OCI-M2 (cell line): ENCODE results near the gene TMEM186.
"Not testable (repeated sequence)": the region's sequence is repeated elsewhere in the genome, so short reads cannot be mapped to it uniquely, and the experiment has no call there.

Experiments used
- DNase-seq: peaks from one replicate; lab custom pipeline; 2025; ENCODE audit not compliant: unreplicated experiment; lab: John Stamatoyannopoulos, UW

TMEM186 gene

GRCh38 chr16:8814095-8814806 is 16.8 kb upstream of the TMEM186 start:
- no peak for DNase-seq

- DNase-seq = no peak
Observed at GRCh38 chr16:8812162-8812843, 14.9 kb upstream of the TMEM186 start.

DNA sequence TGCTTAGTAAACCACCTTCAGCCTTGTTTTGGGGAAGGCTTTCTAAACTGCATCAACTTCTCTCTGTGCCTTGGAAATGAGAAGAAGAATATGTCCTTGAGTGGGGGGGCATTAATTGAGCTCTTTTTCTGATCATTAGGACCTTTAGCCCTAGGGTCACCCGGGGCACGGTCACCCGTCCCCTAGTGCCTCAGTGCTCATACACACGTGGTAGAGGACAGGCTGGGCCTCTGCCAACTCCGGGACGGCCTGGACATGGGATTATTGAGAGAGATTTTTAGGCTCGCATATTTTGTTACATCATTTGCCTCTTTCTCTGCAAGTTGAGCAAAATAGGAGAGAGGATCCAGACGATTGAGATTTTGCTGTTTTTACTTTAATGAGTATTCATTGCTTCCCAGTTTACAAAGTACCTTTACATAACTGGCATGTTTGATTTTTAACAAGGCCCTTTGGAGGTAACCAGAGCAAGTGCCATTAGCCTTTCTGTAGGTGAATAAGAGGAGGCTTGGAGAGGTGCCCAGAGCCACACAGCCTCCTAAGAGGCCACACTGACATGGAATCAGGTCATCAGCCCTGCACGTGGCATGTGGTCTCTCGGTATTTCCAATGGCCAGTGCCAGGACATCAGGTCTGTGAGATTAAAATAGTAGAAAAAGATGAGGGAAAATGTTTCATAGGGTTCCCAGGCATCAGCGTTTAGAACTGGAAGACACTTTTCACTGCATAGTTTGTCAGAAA is 11.3 kb upstream of the TMEM186 start:
- no peak for DNase-seq

DNA sequence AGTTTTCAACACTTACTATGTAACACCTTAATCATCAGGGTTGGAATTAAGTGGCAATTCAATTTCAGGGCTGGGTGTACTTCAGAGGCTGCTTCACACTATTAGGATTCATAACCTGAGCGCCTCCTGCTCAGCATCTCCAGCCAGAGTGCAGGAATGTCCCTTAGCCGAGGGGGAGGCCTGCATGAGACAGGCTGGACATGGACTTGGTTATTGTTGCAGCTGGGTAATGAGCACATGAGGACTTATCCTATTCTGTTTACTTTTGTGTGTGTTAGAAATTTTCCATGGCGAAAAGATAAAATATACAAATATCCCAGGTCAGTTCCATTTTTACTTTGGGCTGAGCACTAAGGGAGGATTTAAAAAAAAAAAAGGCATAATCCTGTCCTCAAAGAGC is 10.6 kb upstream of the TMEM186 start:
- no peak for DNase-seq

DNA sequence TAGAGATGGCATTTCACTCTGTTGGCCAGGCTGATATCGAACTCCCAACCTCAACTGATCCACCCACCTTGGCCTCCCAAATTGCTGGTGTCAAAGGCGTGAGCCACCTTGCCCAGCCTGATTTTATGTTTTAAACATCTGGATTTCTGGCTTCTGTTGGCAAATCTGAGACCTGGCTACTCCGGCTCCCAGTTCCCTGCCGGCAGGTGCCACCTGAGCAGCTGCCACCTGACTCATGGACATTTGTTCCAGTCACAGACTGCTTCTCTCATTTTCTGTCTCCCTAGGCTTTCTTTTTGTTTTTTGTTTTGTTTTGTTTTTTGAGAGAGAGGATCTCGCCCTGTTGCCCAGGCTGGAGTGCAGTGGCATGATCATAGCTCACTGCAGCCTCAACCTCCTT is 9.8 kb upstream of the TMEM186 start:
- no peak for DNase-seq

DNA sequence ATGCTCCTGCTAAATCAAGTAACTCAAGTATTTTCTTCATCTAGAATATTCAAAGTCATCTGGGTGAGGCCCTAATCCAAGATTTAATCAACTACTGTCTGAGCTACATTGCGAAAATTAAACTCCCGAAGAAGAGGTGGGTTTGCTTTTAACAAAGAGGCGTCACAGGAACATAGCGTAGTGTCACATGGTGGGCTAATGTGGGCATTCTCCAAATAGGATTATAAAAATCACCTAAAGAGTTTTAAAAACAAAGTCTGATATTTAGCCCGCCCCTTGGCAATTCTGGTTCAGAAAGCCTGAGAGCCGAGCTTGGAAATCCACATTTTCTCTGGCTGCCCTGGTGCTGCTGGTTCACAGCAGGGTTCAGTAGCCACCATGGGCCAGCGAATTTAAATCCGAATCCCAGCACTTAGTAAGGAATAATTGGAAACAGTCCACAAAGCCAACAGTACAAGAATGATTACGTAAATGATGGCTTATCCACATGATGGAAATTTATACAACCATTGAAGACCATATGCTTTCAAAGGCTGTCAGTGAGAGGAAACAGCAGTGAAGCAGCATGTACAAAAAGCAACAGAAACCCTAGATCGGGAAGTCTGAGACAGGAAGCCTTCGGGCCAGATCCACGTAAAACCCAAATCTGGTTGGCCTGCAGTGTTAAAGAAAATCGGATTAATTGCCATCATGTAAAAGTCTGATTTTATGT is 9.0 kb upstream of the TMEM186 start:
- no peak for DNase-seq

DNA sequence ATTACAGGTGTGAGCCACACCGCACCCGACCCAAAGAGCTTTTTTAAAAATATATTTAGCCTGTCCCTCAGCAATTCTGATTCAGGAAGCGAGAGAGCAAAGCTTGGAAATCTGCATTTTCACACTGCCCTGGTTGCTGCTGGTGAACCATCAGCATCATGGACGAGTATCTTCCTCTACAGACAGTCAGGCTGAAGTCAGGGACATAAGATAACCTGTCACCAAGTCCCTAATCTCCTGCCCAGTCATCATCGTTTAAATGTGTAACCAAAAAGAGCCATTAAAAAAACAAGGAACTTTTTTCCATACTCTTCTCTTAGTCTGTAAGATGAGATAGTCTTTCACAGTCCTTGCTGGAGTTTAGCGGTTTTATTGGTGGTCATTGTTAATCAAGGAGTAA is 6.9 kb upstream of the TMEM186 start:
- no peak for DNase-seq

DNA sequence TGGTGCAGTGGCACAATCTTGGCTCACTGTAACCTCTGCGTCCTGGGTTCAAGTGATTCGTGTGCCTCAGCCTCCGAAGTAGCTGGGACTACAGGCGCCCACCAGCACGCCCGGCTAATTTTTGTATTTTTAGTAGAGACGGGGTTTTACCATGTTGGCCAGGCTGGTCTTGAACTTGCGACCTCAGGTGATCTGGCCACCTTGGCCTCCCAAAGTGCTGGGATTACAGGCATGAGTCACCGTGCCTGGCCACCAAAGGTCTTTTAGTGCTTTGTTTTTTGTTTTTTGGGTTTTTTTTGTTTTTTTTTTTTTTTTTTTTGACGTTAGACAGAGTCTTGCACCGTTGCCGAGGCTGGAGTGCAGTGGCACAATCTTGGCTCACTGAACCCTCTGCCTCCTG is 6.3 kb upstream of the TMEM186 start:
- not testable (repeated sequence) for DNase-seq

DNA sequence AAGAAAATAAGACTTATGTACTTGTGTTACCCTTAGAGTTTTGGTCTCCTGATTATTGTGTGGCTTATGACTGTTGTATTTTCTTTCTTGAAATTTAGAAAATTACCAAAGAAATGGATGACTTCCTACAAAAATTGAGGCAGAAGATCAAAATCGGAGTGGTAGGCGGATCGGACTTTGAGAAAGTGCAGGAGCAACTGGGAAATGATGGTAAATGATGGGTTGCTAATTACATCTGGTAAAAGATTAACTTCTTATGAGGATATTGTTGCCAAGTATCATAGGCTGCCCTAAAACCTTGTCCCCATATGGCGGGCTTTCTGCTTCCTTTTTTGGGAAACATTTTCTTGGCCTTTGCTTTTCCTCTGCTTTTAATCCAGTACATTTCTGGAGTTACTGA is 4.3 kb upstream of the TMEM186 start:
- DNase-seq = no peak

DNA sequence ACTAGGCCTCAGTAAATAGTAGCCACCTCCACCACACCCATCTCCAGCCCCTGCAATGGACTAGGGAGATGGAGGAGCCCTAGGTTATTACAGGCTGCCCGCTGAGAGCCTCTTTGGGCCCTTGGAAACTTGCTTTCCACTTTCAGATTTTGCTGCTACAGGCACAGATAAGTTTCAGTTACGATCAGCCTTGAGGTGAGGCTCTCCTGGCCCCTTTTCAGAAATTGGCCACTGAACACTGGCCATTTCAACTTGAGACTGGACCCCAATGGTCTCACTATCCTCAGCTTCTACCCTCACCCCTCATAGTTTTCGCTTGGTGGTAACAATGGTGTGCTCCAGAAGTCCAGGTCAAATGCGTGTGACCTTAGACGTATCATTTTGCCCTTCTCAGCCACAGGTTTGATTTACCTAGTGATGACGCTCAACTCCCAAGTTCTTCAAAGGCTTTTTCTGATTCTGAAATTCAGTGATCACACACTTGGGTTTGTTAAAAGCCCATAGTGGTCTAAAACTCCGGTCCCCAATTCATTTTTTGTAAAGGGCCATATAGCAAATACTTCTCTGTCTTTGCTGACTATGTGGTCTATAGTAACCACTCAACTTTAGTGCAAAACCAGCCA is 1.2 kb upstream of the TMEM186 start:
- DNase-seq = no peak

DNA sequence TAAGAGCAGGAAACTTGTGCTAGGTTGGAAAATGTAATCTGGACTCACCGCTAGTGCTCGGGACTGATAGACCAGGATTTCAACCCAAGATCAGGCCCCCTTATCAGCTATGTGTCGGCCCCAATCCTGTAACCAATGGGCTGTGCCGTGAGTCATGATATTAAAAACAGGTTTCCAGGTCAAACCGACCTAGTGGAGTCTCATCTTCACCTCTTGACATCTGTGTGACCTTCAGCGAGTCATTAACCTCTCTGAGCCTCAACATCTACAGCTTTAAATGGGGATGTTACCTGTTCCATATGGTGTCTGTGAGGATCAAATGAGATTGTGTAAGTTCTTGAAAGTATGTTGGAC is 712 bp upstream of the TMEM186 start:
- DNase-seq = no peak

DNA sequence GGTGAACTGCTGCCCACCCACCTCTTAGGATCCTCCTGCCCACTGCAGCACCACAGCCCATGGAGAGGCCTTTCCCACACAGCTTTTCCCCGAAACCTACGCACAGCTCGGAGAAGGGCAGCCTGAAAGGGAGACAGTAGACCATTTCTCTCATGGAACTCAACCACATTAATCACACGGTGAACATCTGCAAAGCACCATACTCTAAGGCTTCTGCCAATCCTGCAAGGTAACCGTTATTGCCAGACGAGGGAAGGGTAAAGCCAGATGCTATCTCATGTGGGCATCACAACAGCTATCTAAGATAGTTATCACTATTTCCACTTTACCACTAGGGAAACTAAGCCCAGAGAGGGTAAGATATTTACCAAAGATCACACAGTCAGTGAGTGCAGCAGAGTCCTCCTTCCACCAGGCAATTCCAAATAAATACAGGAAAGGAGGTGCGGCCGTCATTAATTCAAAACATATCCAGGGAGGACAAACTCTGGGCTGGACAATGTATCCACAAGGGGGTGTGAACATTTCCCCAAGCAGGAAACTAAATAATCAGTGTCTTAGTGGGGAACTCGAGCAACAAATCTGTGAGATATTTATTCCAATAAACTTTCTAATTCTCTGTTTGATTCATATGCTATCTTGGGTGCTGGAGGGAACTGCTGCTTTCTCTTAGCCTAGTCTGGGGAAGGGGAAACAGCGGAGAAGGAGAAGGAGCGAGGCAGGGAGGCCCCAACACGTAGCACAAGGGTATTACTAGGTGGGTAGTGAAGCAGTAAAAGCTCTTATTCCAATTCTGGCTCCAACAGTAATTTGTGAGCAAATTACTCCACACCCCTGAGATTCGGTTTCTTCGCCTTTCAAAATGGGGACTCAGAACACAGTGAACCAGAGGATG is 723 bp downstream of the TMEM186 start:
- no peak for DNase-seq

- DNase-seq = no peak
Observed at GRCh38 chr16:8795818-8796217, 1.6 kb downstream of the TMEM186 start.

DNA sequence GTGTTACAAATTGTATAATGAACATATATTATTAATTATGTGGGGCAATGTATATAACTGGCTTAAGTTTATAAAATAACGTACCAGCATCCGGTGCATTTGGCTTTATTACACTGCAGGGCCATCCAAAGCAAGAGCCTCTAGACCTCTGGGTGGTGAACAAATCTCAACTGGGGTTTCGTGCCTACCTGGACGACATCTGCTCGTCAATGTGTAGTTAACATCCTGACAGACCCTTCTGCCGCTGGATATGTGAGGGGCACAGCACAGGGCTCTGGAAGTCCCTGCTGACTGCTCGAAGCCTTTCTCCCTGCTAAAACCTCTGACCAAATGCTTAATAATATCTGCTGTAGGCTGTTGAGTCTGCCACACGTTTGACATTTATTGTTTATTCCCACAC is 2.3 kb downstream of the TMEM186 start:
- DNase-seq = no peak

GRCh38 chr16:8788578-8789172 is 8.8 kb downstream of the TMEM186 start:
- DNase-seq = no peak

- DNase-seq = not testable (repeated sequence)
Observed at GRCh38 chr16:8786316-8786715, 11.1 kb downstream of the TMEM186 start.

DNA sequence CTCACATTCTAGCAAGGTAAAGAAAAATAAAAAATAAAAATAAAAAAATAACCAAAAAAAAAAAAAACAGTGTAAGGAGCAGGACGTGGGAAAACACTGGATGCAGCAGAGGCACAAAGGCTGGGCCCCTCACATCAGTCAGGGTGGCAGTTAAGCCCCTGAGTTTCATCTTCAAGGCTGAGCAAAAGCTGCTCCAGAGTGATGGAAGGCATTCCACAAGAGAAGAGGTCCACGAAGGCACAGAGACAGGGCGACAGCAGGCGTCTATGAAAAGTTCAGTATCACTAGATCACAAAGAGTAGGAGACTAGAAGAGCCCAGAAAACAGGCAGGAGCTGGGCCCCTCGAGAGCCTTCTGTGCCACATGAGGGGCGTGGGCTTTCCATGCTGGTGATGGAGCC is 12.0 kb downstream of the TMEM186 start:
- DNase-seq = no peak

- DNase-seq = no peak
Observed at GRCh38 chr16:8782673-8783072, 14.8 kb downstream of the TMEM186 start.

GRCh38 chr16:8781797-8782196 is 15.6 kb downstream of the TMEM186 start:
- DNase-seq = no peak

DNA sequence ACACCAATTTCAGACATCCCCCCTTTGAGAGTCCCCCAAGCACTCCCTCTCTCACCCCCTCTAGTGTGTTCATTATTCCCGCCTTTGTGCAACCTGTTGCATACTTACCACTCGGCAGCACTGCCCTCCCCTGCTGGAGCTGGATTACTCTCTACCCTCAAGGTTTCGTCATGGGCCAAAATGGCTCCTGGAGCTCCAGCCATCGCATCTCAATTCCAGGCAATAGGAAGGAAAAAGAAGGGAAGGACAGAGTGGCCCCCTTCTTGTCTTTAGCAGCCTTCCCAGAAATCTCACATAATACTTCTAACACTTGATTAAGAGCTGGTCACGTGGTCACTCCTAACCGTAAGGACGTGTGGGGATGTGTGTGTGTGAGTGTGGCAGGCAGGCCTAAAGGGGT is 20.2 kb downstream of the TMEM186 start:
- no peak for DNase-seq
